Gastrocnemius medialis (tissue), 4 donors: ENCODE results near the gene OR4F6. TPM values are rescaled to one million over a fixed set of nuclear protein-coding genes. Genes with fewer than 3 reads are reported as not detected.
"Not testable (repeated sequence)": the region's sequence is repeated elsewhere in the genome, so short reads cannot be mapped to it uniquely, and the experiment has no call there.

Experiments
- ATAC-seq, 2 donors: fragments of 150-250 bp; one replicate each; pipeline ENCODE4 v1.9.1; 2016
- DNase-seq, 2 donors: peaks; one replicate each; pipeline ENCODE4 v3.0.0-alpha.2; 2019
- H3K27ac ChIP-seq, 4 donors: fragments of 200-600 bp; sonication (generic); 1 replicate in 1 of 4; 2 replicates in 3 of 4; pipeline ENCODE4 v1.5.1; 2016 to 2018; ENCODE audit warnings: mild to moderate bottlenecking in 2 of 4, moderate library complexity in 1 of 4
- H3K27me3 ChIP-seq, 3 donors: fragments of 200-600 bp; sonication (generic) in 2 of 3; 1 replicate in 1 of 3; 2 replicates in 2 of 3; pipeline versions ENCODE4 v1.5.1 to v1.6.0; 2016 to 2019; ENCODE audit warnings: mild to moderate bottlenecking in 1 of 3, moderate library complexity in 1 of 3
- H3K36me3 ChIP-seq, 2 donors: fragments of 200-600 bp; sonication (generic) in 1 of 2; one replicate each; pipeline ENCODE4 v1.5.1; 2017 to 2018
- H3K4me1 ChIP-seq, 2 donors: fragments of 200-600 bp; sonication (generic) in 1 of 2; one replicate each; pipeline ENCODE4 v1.5.1; 2016 to 2017; ENCODE audit warnings: mild to moderate bottlenecking in 2 of 2
- H3K4me3 ChIP-seq, 4 donors: fragments of 200-600 bp; sonication (generic) in 3 of 4; 1 replicate in 1 of 4; 2 replicates in 3 of 4; pipeline ENCODE4 v1.5.1; 2016 to 2019; ENCODE audit warnings: mild to moderate bottlenecking in 2 of 4
- H3K9me3 ChIP-seq, 3 donors: fragments of 200-600 bp; sonication (generic) in 2 of 3; 1 replicate in 1 of 3; 2 replicates in 2 of 3; pipeline ENCODE4 v1.5.1; 2016 to 2019
- POLR2A ChIP-seq, 2 donors: fragments of 450-650 bp; IDR thresholded peaks; one replicate each; pipeline ENCODE4 v1.6.1; 2017; ENCODE audit warnings: antibody characterized with exemption in 2 of 2, mild to moderate bottlenecking in 2 of 2, moderate library complexity in 2 of 2
- in situ Hi-C, 4 donors: fragments of 200-750 bp; cut with MboI; loops; one replicate each; pipeline versions ENCODE4 v1.15.0 to v1.8.0; 2017; ENCODE audit warnings: low sequenced_read_pairs in 4 of 4
- intact Hi-C: fragments of 100-400 bp; cut with DNase I; formaldehyde crosslinking; loops from one replicate; pipeline ENCODE4 v1.15.1; 2023; ENCODE audit warnings: low total_unique reads
- total RNA-seq, 4 donors: library from RNA; depleted of rRNA; stranded (reverse); fragments of >200 nt; gene quantifications; one replicate each; pipeline versions ENCODE4 v1.1.0 to v1.2.3, GENCODE V29; 2016
- TF ChIP-seq, protein P1 (sequence below), 5 experiments: fragments of 450-650 bp in 3 of 5; fragments of 200-600 bp in 2 of 5; sonication (generic) in 2 of 5; IDR thresholded peaks in 4 of 5; conservative IDR thresholded peaks in 1 of 5; 1 replicate in 4 of 5; 2 replicates in 1 of 5; pipeline ENCODE4 v1.5.1; 2016 to 2019; ENCODE audit warnings: antibody characterized with exemption in 5 of 5, mild to moderate bottlenecking in 3 of 5, moderate library complexity in 3 of 5

Gene OR4F6
- total RNA-seq, 4 donors from 2014 or later, result not detected

DNA sequence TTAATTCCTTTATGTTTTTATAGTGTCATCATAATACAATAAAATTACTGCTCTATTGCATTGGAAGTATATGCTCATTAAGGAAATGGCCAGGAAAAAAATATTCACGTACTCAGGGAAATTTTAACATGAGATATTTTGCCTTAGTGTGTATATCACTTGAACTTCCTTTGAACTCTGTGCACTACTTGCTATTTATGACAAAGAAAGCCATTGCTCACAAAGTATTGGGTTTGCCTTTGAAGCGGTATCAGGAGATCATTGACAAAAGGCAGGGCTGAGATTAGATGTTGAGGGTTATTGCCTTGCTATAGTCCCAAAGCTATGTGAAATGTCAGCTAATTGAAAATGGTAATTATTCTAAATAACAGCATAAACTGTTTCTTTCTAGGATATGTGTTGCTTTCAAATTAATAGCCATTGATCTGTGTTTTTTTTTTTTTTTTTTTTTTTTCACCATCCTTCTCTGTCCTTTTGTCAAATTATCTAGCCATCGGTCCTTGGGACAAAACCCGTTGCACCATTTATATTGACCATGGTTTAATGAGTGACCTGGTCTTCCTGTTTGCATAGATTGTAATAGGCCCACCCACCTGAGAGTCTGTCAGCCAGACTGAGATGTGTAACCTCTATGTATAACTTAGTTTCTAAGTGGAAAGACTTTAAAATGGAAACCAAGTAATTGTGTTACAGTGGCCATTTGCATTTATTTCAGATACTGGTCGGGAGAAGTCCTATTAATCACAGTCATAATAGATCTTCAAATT is 14.6 kb upstream of the OR4F6 start:
- intact Hi-C loops, DNase-seq, H3K9me3 ChIP-seq, H3K4me1 ChIP-seq, ATAC-seq, H3K27me3 ChIP-seq, H3K27ac ChIP-seq, in situ Hi-C loops, H3K36me3 ChIP-seq, H3K4me3 ChIP-seq: not testable (repeated sequence)

DNA sequence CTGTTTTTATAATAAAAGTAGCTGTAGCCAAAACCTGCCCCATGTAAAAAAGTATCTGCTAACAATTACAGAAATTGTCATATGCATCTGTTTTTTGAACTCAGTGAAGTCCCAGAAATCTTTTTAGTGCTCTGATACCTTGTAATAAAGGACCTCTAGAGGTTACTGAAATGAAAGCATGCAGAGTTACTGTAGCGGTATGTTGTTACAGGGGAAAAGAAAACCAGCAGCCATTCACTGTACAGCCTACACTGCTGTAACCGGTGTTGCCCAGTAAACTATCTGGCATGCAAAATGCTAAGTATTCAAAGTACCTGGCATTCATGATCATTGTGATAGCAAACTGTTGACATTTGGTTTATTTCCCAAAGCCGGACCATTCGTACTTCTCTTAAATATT is 12.6 kb upstream of the OR4F6 start:
- in situ Hi-C loops, H3K27ac ChIP-seq, intact Hi-C loops, DNase-seq, H3K27me3 ChIP-seq, H3K36me3 ChIP-seq, H3K4me1 ChIP-seq, ATAC-seq, H3K4me3 ChIP-seq, H3K9me3 ChIP-seq: not testable (repeated sequence)

DNA sequence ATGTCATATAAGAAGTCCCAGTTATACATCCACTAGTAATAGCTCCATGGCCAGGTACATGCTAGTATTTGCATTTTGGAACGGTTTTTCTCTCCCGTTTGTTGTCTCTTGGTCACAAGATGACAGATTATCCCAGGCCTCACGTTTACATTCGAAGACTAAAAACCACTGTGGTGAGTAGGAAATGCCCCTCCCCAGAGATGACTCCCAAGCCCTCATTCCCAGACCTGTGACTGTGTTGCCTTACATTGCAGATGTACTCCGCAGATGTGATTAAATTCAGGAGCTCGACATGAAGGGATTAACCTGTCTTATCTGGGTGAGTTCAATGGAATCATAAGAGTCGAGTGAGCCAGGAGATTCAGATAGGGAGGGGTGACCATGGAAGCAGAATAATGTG is 9.3 kb upstream of the OR4F6 start:
- ATAC-seq, H3K36me3 ChIP-seq, H3K4me1 ChIP-seq, DNase-seq, H3K27me3 ChIP-seq, H3K27ac ChIP-seq, H3K9me3 ChIP-seq, in situ Hi-C loops, H3K4me3 ChIP-seq, intact Hi-C loops: not testable (repeated sequence)

GRCh38 chr15:101795455-101795854 is 7.9 kb upstream of the OR4F6 start:
- DNase-seq (no peak), ATAC-seq (no peak)
- H3K4me1 ChIP-seq, result no peaks in the 10 kb centered on the region
- no peaks in the 10 kb centered on the region for H3K27me3 ChIP-seq
- in situ Hi-C loops, result no loop called here
- no peaks in the 10 kb centered on the region for H3K9me3 ChIP-seq
- no peak overlapping the region for H3K4me3 ChIP-seq
- H3K27ac ChIP-seq, result no peak overlapping the region
- intact Hi-C loops, result no loop called here
- TF ChIP-seq, protein P1, sequence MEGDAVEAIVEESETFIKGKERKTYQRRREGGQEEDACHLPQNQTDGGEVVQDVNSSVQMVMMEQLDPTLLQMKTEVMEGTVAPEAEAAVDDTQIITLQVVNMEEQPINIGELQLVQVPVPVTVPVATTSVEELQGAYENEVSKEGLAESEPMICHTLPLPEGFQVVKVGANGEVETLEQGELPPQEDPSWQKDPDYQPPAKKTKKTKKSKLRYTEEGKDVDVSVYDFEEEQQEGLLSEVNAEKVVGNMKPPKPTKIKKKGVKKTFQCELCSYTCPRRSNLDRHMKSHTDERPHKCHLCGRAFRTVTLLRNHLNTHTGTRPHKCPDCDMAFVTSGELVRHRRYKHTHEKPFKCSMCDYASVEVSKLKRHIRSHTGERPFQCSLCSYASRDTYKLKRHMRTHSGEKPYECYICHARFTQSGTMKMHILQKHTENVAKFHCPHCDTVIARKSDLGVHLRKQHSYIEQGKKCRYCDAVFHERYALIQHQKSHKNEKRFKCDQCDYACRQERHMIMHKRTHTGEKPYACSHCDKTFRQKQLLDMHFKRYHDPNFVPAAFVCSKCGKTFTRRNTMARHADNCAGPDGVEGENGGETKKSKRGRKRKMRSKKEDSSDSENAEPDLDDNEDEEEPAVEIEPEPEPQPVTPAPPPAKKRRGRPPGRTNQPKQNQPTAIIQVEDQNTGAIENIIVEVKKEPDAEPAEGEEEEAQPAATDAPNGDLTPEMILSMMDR (IDR thresholded peaks at IDR 0.05 in 4 of 5, conservative IDR thresholded peaks at IDR 0.05 in 1 of 5), result no peak
- TF ChIP-seq POLR2A (IDR thresholded peaks at IDR 0.05), result no peak
- H3K36me3 ChIP-seq, result no peaks in the 10 kb centered on the region

- in situ Hi-C loops, result no loop called here
Observed at GRCh38 chr15:101799665-101800064, 3.6 kb upstream of the OR4F6 start.

GRCh38 chr15:101801048-101801447 is 2.3 kb upstream of the OR4F6 start:
- ATAC-seq (no peak), DNase-seq (no peak)
- intact Hi-C loops (no loop called here), in situ Hi-C loops (no loop called here)
- Histone ChIP-seq H3K4me1 (no peaks in the 10 kb centered on the region), H3K9me3 (no peaks in the 10 kb centered on the region), H3K36me3 (no peaks in the 10 kb centered on the region), H3K27ac (no peak overlapping the region), H3K4me3 (no peak overlapping the region), H3K27me3 (no peaks in the 10 kb centered on the region)
- TF ChIP-seq, protein P1 (IDR thresholded peaks at IDR 0.05 in 4 of 5, conservative IDR thresholded peaks at IDR 0.05 in 1 of 5), result no peak
- TF ChIP-seq POLR2A (IDR thresholded peaks at IDR 0.05), result no peak

More at GRCh38 chr15:101799665-101800064, 3.6 kb upstream of the OR4F6 start:
- intact Hi-C loops, result no loop called here
- no peaks in the 10 kb centered on the region for H3K9me3 ChIP-seq
- ATAC-seq (no peak), DNase-seq (no peak)
- no peak for TF ChIP-seq POLR2A (IDR thresholded peaks at IDR 0.05)
- TF ChIP-seq, protein P1 (IDR thresholded peaks at IDR 0.05 in 4 of 5, conservative IDR thresholded peaks at IDR 0.05 in 1 of 5), result no peak
- no peaks in the 10 kb centered on the region for H3K4me1 ChIP-seq
- no peak overlapping the region for H3K27ac ChIP-seq
- no peak overlapping the region for H3K4me3 ChIP-seq
- no peaks in the 10 kb centered on the region for H3K36me3 ChIP-seq
- H3K27me3 ChIP-seq, result no peaks in the 10 kb centered on the region
